ENCODE data around the gene YES1.

Gene YES1

DNA sequence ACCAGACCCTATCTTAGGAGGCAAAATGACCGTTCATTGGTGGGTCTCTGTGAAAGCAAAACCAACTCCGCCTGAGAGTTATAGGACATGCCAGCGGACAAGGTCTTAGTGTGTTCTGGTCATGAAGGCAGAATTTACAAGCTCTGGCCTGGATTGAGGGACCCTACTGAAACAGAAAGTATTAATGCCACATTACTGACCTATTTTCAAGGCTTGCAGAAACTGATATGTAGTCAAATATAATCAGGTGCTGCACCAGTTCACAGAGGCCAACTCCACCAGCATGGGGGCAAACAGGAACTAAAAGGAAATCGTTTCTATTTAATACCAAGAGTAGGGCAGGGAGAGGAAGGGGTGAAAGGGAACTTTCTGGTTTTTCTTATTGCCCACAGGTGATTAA is 134.9 kb downstream of the YES1 start:
- no peak for DNase-seq (ENCODE audit: low read depth)
- no peak overlapping the region for H3K4me3 ChIP-seq (ENCODE audit: control insufficient read depth, low read depth, low read length)
- TF ChIP-seq, protein P1, sequence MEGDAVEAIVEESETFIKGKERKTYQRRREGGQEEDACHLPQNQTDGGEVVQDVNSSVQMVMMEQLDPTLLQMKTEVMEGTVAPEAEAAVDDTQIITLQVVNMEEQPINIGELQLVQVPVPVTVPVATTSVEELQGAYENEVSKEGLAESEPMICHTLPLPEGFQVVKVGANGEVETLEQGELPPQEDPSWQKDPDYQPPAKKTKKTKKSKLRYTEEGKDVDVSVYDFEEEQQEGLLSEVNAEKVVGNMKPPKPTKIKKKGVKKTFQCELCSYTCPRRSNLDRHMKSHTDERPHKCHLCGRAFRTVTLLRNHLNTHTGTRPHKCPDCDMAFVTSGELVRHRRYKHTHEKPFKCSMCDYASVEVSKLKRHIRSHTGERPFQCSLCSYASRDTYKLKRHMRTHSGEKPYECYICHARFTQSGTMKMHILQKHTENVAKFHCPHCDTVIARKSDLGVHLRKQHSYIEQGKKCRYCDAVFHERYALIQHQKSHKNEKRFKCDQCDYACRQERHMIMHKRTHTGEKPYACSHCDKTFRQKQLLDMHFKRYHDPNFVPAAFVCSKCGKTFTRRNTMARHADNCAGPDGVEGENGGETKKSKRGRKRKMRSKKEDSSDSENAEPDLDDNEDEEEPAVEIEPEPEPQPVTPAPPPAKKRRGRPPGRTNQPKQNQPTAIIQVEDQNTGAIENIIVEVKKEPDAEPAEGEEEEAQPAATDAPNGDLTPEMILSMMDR (conservative IDR thresholded peaks at IDR 0.05; ENCODE audit: control insufficient read depth, insufficient read depth, low read depth, low read length) = no peak

DNA sequence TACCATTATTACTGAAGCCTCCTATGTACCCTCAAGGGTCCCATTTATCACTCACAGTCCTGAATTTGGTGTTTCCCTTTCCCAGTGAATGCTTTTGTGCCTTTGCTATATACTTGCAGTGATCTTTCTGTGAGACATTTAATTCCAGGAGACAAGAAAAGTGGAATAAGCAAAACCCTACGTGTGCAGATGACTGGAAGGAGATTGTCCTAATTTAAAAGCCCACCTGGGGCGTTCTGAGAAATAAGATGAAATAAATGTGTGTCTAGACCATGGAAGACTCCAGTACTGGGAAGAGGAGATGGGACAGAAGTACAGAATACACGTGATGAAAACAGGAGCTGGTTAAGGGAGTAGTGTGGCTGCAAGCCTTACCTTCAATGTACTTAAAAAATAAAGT is 135.3 kb downstream of the YES1 start:
- DNase-seq (ENCODE audit: low read depth) = no peak
- H3K4me3 ChIP-seq (ENCODE audit: control insufficient read depth, low read depth, low read length) = no peak overlapping the region
- TF ChIP-seq, protein P1 (conservative IDR thresholded peaks at IDR 0.05; ENCODE audit: control insufficient read depth, insufficient read depth, low read depth, low read length) = no peak

- H3K4me3 ChIP-seq (ENCODE audit: control insufficient read depth, low read depth, low read length) = no peak overlapping the region
- TF ChIP-seq, protein P1 (conservative IDR thresholded peaks at IDR 0.05; ENCODE audit: control insufficient read depth, insufficient read depth, low read depth, low read length) = no peak
- no peak for DNase-seq (ENCODE audit: low read depth)
Observed at GRCh38 chr18:676069-676468, 136.0 kb downstream of the YES1 start.

GRCh38 chr18:675307-675706 is 136.7 kb downstream of the YES1 start:
- H3K4me3 ChIP-seq (ENCODE audit: control insufficient read depth, low read depth, low read length) = no peak overlapping the region
- TF ChIP-seq, protein P1 (conservative IDR thresholded peaks at IDR 0.05; ENCODE audit: control insufficient read depth, insufficient read depth, low read depth, low read length) = no peak
- no peak for DNase-seq (ENCODE audit: low read depth)

GRCh38 chr18:673769-674168 is 138.3 kb downstream of the YES1 start:
- H3K4me3 ChIP-seq (ENCODE audit: control insufficient read depth, low read depth, low read length) = no peak overlapping the region
- DNase-seq (ENCODE audit: low read depth) = no peak
- TF ChIP-seq, protein P1 (conservative IDR thresholded peaks at IDR 0.05; ENCODE audit: control insufficient read depth, insufficient read depth, low read depth, low read length) = no peak

DNA sequence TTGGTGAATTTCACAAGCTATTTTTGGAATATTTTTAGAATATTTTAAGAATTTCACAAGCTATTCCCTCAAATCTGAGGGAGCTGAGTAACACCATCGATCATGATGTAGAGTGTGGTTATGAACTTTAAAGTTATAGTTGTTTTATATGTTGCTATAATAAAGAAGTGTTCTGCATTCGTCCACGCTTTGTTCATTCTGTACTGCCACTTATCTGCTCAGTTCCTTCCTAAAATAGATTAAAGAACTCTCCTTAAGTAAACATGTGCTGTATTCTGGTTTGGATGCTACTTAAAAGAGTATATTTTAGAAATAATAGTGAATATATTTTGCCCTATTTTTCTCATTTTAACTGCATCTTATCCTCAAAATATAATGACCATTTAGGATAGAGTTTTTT is 138.7 kb downstream of the YES1 start:
- TF ChIP-seq, protein P1 (conservative IDR thresholded peaks at IDR 0.05; ENCODE audit: control insufficient read depth, insufficient read depth, low read depth, low read length) = no peak
- DNase-seq (ENCODE audit: low read depth) = no peak
- no peak overlapping the region for H3K4me3 ChIP-seq (ENCODE audit: control insufficient read depth, low read depth, low read length)
